CD4-positive, alpha-beta T cell (primary cell): ENCODE measurements around the gene CYP24A1. TPM values are rescaled to one million over a fixed set of nuclear protein-coding genes. Genes with fewer than 3 reads are reported as not detected.

Source experiments
- ATAC-seq: fragments of 200-7000 bp; cut with Tn5 transposase; one replicate; pipeline ENCODE4 v1.10.0; 2022; ENCODE audit warnings: mild to moderate bottlenecking; ENCODE audit not compliant: poor library complexity
- CTCF ChIA-PET: fragments of 350-600 bp; sonication (Branson Sonifier 250); formaldehyde crosslinking; loops from one replicate; lab custom pipeline; 2021; ENCODE audit warnings: antibody characterized with exemption, inconsistent platforms; lab: Charles Lee
- POLR2A ChIA-PET: fragments of 350-600 bp; sonication (Branson Sonifier 250); formaldehyde crosslinking; loops from one replicate; lab custom pipeline; 2021; ENCODE audit warnings: antibody characterized with exemption, inconsistent platforms; lab: Charles Lee
- DNase-seq, 14 experiments: peaks; one replicate each; pipeline ENCODE4 v3.0.0-alpha.2; 2013 to 2020; ENCODE audit warnings: mixed read lengths in 2 of 14
- H3K27ac ChIP-seq, 2 donors: one replicate each; pipeline versions ENCODE4 v1.5.1 to v1.7.0; 2013; ENCODE audit warnings: low read length in 2 of 2, low read depth in 1 of 2, mild to moderate bottlenecking in 1 of 2
- H3K27me3 ChIP-seq, 2 experiments: 1 replicate in 1 of 2; 2 replicates in 1 of 2; pipeline versions ENCODE4 v1.6.1 to v1.7.0; 2013; ENCODE audit warnings: low read length in 2 of 2, control low read depth in 1 of 2, mild to moderate bottlenecking in 1 of 2, moderate library complexity in 1 of 2; ENCODE audit not compliant: insufficient read depth in 2 of 2, control insufficient read depth in 1 of 2
- H3K36me3 ChIP-seq: one replicate; pipeline ENCODE4 v1.6.1; 2013; ENCODE audit warnings: low read length, control low read depth; ENCODE audit not compliant: insufficient read depth
- H3K4me1 ChIP-seq: one replicate; pipeline ENCODE4 v1.6.1; 2013; ENCODE audit warnings: low read length, control low read depth; ENCODE audit not compliant: insufficient read depth
- H3K4me3 ChIP-seq: one replicate; pipeline ENCODE4 v1.5.1; 2013; ENCODE audit warnings: mild to moderate bottlenecking, low read length, moderate library complexity
- H3K9me3 ChIP-seq, 2 experiments: 1 replicate in 1 of 2; 2 replicates in 1 of 2; pipeline versions ENCODE4 v1.6.1 to v1.7.0; 2013; ENCODE audit warnings: low read length in 2 of 2, mild to moderate bottlenecking in 2 of 2, control low read depth in 1 of 2, moderate library complexity in 1 of 2; ENCODE audit not compliant: control insufficient read depth in 1 of 2, insufficient read depth in 1 of 2
- H3K27ac Mint-ChIP-seq: one replicate; pipeline ENCODE4 v1.8.0; 2020; ENCODE audit warnings: mixed read lengths
- H3K27me3 Mint-ChIP-seq: one replicate; pipeline ENCODE4 v1.8.0; 2021; ENCODE audit warnings: mixed read lengths
- H3K36me3 Mint-ChIP-seq: one replicate; pipeline ENCODE4 v1.8.0; 2021; ENCODE audit warnings: low read depth, mixed read lengths
- H3K4me1 Mint-ChIP-seq: one replicate; pipeline ENCODE4 v1.8.0; 2021; ENCODE audit warnings: low read depth, mixed read lengths
- H3K4me3 Mint-ChIP-seq: one replicate; pipeline ENCODE4 v1.8.0; 2020; ENCODE audit warnings: mild to moderate bottlenecking, mixed read lengths
- H3K9me3 Mint-ChIP-seq: one replicate; pipeline ENCODE4 v1.8.0; 2020; ENCODE audit warnings: mixed read lengths
- CTCF ChIP-seq: fragments of 200-600 bp; IDR thresholded peaks from one replicate; pipeline ENCODE4 v1.8.0; 2022; ENCODE audit warnings: antibody characterized with exemption, mild to moderate bottlenecking
- intact Hi-C, 2 experiments: fragments of 100-400 bp; cut with DNase I in 1 of 2; cut with micrococcal nuclease in 1 of 2; formaldehyde crosslinking; loops; one replicate each; pipeline versions ENCODE4 v1.15.1 to v1.9.0; 2023 to 2025; cut with DNase I, micrococcal nuclease
- total RNA-seq, 174 experiments: library from RNA in 2 of 174; stranded (reverse) in 2 of 174; gene quantifications; one replicate each; pipeline ENCODE4 v1.2.3 and lab custom pipeline; 2021 to 2026

Gene CYP24A1
- total RNA-seq, 2 experiments from 2014 or later: 0.56 to 1.0 TPM

- peak overlapping the region in 1 of 2 donors; percentile 90 for H3K27ac ChIP-seq
- ATAC-seq: no peak
- no peaks in the 10 kb centered on the region for H3K36me3 ChIP-seq
- no peak for DNase-seq
- H3K4me1 Mint-ChIP-seq: peaks cover 30% of the 10 kb centered on the region
- intact Hi-C loops: no loop called here
- peak overlapping the region; percentile 85 for H3K4me3 ChIP-seq
- peak overlapping the region; percentile 98 for H3K27ac Mint-ChIP-seq
- H3K36me3 Mint-ChIP-seq: peaks cover 5% of the 10 kb centered on the region
- H3K4me1 ChIP-seq: peaks cover 17% of the 10 kb centered on the region
- ChIA-PET CTCF (interaction anchor here (0.6 to 2.3 kb wide), 8 partner anchors 7 to 257 kb away, joined by 3 to 9 read pairs (median 3); no protein-coding TSS in a partner anchor), POLR2A (interaction anchor here (0.6 to 2.5 kb wide), 4 partner anchors 15 to 47 kb away, joined by 3 to 14 read pairs (median 4); no protein-coding TSS in a partner anchor)
- H3K9me3 Mint-ChIP-seq: no peaks in the 10 kb centered on the region
- peak overlapping the region; percentile 91 for H3K4me3 Mint-ChIP-seq
- no peaks in the 10 kb centered on the region for H3K27me3 ChIP-seq
- H3K9me3 ChIP-seq: no peaks in the 10 kb centered on the region
- no peak for TF ChIP-seq CTCF
- H3K27me3 Mint-ChIP-seq: no peaks in the 10 kb centered on the region
Measured at GRCh38 chr20:54207053-54207742, 33.4 kb upstream of the CYP24A1 start.

DNA sequence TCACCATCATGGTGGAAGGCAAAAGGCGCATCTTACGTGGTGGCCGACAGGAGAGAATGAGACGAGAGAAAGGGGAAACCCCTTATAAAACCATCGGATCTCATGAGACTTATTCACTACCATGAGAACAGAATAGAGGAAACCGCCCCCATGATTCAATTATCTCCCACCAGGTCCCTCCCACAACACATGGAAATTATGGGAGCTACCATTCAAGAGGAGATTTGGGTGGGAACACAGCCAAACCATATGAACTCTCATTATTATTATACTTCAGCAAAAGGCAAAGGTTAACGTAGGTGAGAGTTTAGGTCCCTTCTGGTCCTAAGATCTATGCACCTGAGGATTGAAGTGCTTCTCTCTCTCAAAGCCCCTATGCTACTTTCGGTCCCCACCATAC is 31.7 kb upstream of the CYP24A1 start:
- CTCF ChIA-PET: interaction anchor here (1.3 kb wide), 1 partner anchor 9 kb away, joined by 3 read pairs; no protein-coding TSS in a partner anchor

DNA sequence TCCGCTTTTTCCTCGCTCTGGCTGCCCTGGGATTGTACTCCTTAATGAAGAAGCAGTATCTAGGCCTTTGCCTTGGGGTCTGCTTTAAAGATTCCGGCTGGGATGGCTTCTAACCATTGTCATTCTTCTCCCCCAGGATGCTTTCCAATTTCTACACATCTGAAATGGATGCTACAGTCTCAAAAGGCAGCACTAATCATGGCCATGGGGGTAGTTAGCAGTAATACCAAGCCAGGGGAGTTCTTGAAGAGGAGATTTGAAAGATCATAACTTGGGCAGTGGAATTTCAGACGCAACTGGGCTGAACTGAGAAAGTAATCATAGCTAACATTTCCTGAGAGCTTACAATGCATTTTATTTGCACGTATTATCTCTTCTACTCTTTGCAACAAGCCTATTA is 30.7 kb upstream of the CYP24A1 start:
- H3K4me3 Mint-ChIP-seq: no peak overlapping the region
- peaks cover 5% of the 10 kb centered on the region for H3K36me3 Mint-ChIP-seq
- no peaks in the 10 kb centered on the region for H3K27me3 Mint-ChIP-seq
- Histone ChIP-seq H3K9me3 (no peaks in the 10 kb centered on the region), H3K27ac (no peak overlapping the region), H3K36me3 (no peaks in the 10 kb centered on the region), H3K27me3 (no peaks in the 10 kb centered on the region), H3K4me3 (no peak overlapping the region), H3K4me1 (peaks cover 15% of the 10 kb centered on the region)
- H3K4me1 Mint-ChIP-seq: peaks cover 10% of the 10 kb centered on the region
- TF ChIP-seq CTCF: no peak
- intact Hi-C loops: loop anchor here in 1 of 2 experiments (5.0 kb wide), 1 partner anchor 252 kb away; no protein-coding TSS in a partner anchor
- H3K9me3 Mint-ChIP-seq: no peaks in the 10 kb centered on the region
- ChIA-PET CTCF (no interaction called here), POLR2A (no interaction called here)
- no peak for ATAC-seq
- H3K27ac Mint-ChIP-seq: no peak overlapping the region
- DNase-seq: no peak

More for the DNA sequence above, 31.7 kb upstream of the CYP24A1 start:
- H3K27ac ChIP-seq: no peak overlapping the region
- no peak for ATAC-seq
- Mint-ChIP-seq H3K4me1 (peaks cover 19% of the 10 kb centered on the region), H3K4me3 (peak overlapping the region; percentile 66), H3K27ac (no peak overlapping the region), H3K9me3 (no peaks in the 10 kb centered on the region), H3K36me3 (peaks cover 5% of the 10 kb centered on the region), H3K27me3 (no peaks in the 10 kb centered on the region)
- DNase-seq: no peak
- H3K4me1 ChIP-seq: peaks cover 17% of the 10 kb centered on the region
- no peaks in the 10 kb centered on the region for H3K36me3 ChIP-seq
- no peak overlapping the region for H3K4me3 ChIP-seq
- POLR2A ChIA-PET: no interaction called here
- intact Hi-C loops: no loop called here
- H3K27me3 ChIP-seq: no peaks in the 10 kb centered on the region
- H3K9me3 ChIP-seq: no peaks in the 10 kb centered on the region
- TF ChIP-seq CTCF: no peak
